K562 (cell line): ENCODE measurements around the gene PDCD10. TPM values are rescaled to one million over a fixed set of nuclear protein-coding genes. Genes with fewer than 3 reads are reported as not detected.

ENCODE experiments used
- ATAC-seq: fragments of 200-7000 bp; cut with Tn5 transposase; 3 replicates; pipeline ENCODE4 v1.9.1; 2020; ENCODE audit warnings: moderate library complexity
- BruUV-seq: library from RNA; stranded (reverse); fragments of 400-500 nt; replicated peaks from 2 replicates; lab custom pipeline; 2021; lab: Mats Ljungman, UMichigan
- CTCF ChIA-PET: fragments of 300-600 bp; formaldehyde crosslinking; extraction: SDS; loops from one replicate; lab custom pipeline; 2021; ENCODE audit warnings: low intra/inter-chr PET ratio; lab: Yijun Ruan, JAX
- POLR2A ChIA-PET: fragments of 300-600, 350-650 bp; sonication (Branson Sonifier 250); formaldehyde crosslinking; extraction: SDS; loops from one replicate; lab custom pipeline; 2021; ENCODE audit warnings: antibody characterized with exemption, inconsistent platforms; lab: Yijun Ruan, JAX
- DNase-seq, 4 experiments: peaks; one replicate each; pipeline versions ENCODE4 v3.0.0 to v3.0.0-alpha.2; 2011 to 2018; ENCODE audit warnings: low spot score in 3 of 4, mixed read lengths in 3 of 4; ENCODE audit errors: extremely low read depth in 1 of 4
- FAIRE-seq: peaks from 2 replicates; lab custom pipeline; 2011; peaks lifted over from hg19 to GRCh38; lab: Jason Lieb, UNC
- H2AFZ ChIP-seq: 2 replicates; pipeline ENCODE4 v1.6.0; 2011; ENCODE audit warnings: low read depth, low read length, control low read depth, inconsistent platforms
- H3K27ac ChIP-seq: fragments of 200-600 bp; 3 replicates; pipeline ENCODE4 v1.8.0; 2011; ENCODE audit warnings: low read depth, mild to moderate bottlenecking, control low read depth, inconsistent platforms, low read length, moderate library complexity, mixed read lengths; ENCODE audit errors: extremely low read depth
- H3K27me3 ChIP-seq, 2 experiments: fragments of 300-600 bp in 1 of 2; 2 replicates in 1 of 2; 3 replicates in 1 of 2; pipeline versions ENCODE4 v1.6.0 to v1.8.0; 2011; ENCODE audit warnings: inconsistent platforms in 2 of 2, low read length in 2 of 2, mild to moderate bottlenecking in 1 of 2, mixed read lengths in 1 of 2, moderate library complexity in 1 of 2; ENCODE audit not compliant: control insufficient read depth in 2 of 2, insufficient read depth in 2 of 2
- H3K36me3 ChIP-seq: fragments of 300-600 bp; 3 replicates; pipeline ENCODE4 v1.8.0; 2011; ENCODE audit warnings: mild to moderate bottlenecking, low read length, inconsistent platforms; ENCODE audit not compliant: control insufficient read depth, insufficient read depth
- H3K4me1 ChIP-seq, 2 experiments: fragments of 200-600 bp in 1 of 2; replicated peaks in 1 of 2; 2 replicates in 1 of 2; 3 replicates in 1 of 2; pipeline versions ENCODE4 v1.5.1 to v1.8.0; 2011; ENCODE audit warnings: inconsistent platforms in 2 of 2, low read length in 2 of 2, mild to moderate bottlenecking in 1 of 2, mixed read lengths in 1 of 2, moderate library complexity in 1 of 2; ENCODE audit not compliant: control insufficient read depth in 2 of 2, insufficient read depth in 2 of 2
- H3K4me2 ChIP-seq: 2 replicates; pipeline ENCODE4 v1.6.1; 2011; ENCODE audit warnings: low read length, control low read depth, inconsistent platforms, mixed read lengths; ENCODE audit not compliant: insufficient read depth
- H3K4me3 ChIP-seq: fragments of 200-600 bp; sonication (generic), shearing (Covaris generic); 2 replicates; pipeline ENCODE4 v1.5.1; 2016; ENCODE audit warnings: control low read depth, inconsistent platforms
- H3K79me2 ChIP-seq: fragments of 200-600 bp; 3 replicates; pipeline ENCODE4 v1.8.0; 2011; ENCODE audit warnings: low read length, inconsistent platforms; ENCODE audit not compliant: control insufficient read depth, insufficient read depth
- H3K9ac ChIP-seq, 2 experiments: 2 replicates each; pipeline versions ENCODE4 v1.6.0 to v1.6.1; 2011; ENCODE audit warnings: low read depth in 2 of 2, low read length in 2 of 2, control low read depth in 1 of 2, inconsistent platforms in 1 of 2, mild to moderate bottlenecking in 1 of 2, mixed read lengths in 1 of 2; ENCODE audit not compliant: insufficient read depth in 1 of 2
- H3K9me1 ChIP-seq: one replicate; pipeline ENCODE4 v1.6.0; 2011; ENCODE audit warnings: inconsistent platforms, mild to moderate bottlenecking, low read length, moderate library complexity; ENCODE audit not compliant: control insufficient read depth, insufficient read depth
- H3K9me3 ChIP-seq: replicated peaks from 2 replicates; pipeline ENCODE4 v1.5.1; 2011; ENCODE audit warnings: low read depth, low read length, inconsistent platforms; ENCODE audit not compliant: control insufficient read depth, insufficient read depth
- H4K20me1 ChIP-seq: replicated peaks from 2 replicates; pipeline ENCODE4 v1.6.1; 2011; ENCODE audit warnings: low read length, inconsistent platforms, mixed read lengths; ENCODE audit not compliant: control insufficient read depth, insufficient read depth
- ARID1B ChIP-seq: fragments of 450-650 bp; IDR thresholded peaks from 2 replicates; pipeline ENCODE4 v1.6.1; 2016; ENCODE audit warnings: antibody characterized with exemption, mild to moderate bottlenecking, inconsistent platforms
- ARNT ChIP-seq, 2 experiments: fragments of 450-650 bp; IDR thresholded peaks; 2 replicates each; pipeline ENCODE4 v1.6.1; 2016; ENCODE audit warnings: mild to moderate bottlenecking in 1 of 2
- C11orf30 ChIP-seq: fragments of 450-650 bp; IDR thresholded peaks from 2 replicates; pipeline ENCODE4 v1.6.1; 2016; ENCODE audit warnings: low read depth, mild to moderate bottlenecking
- CREB1 ChIP-seq, 2 experiments: sonication (generic) in 1 of 2; formaldehyde crosslinking in 1 of 2; IDR thresholded peaks; 2 replicates each; pipeline versions ENCODE4 v1.6.1 to v1.8.0; 2012 to 2022; ENCODE audit warnings: inconsistent platforms in 1 of 2, mild to moderate bottlenecking in 1 of 2, missing genetic modification reagents in 1 of 2, moderate library complexity in 1 of 2
- SMAD1 ChIP-seq: fragments of 150-350 bp; IDR thresholded peaks from 2 replicates; pipeline ENCODE4 v1.6.1; 2014; ENCODE audit warnings: low read length, low read depth; ENCODE audit not compliant: partially characterized antibody
- TCF7 ChIP-seq: sonication (generic); IDR thresholded peaks from 2 replicates; pipeline ENCODE4 v1.6.1; 2016; ENCODE audit warnings: antibody characterized with exemption, borderline replicate concordance
- ZNF133 ChIP-seq: fragments of 250-450 bp; sonication (Bioruptor Pico); IDR thresholded peaks from 2 replicates; pipeline ENCODE4 v1.4.0; 2020; ENCODE audit warnings: mild to moderate bottlenecking
- ZNF134 ChIP-seq: fragments of 250-450 bp; sonication (Bioruptor Pico); conservative IDR thresholded peaks from 2 replicates; pipeline ENCODE4 v1.4.0; 2020
- ZNF79 ChIP-seq: fragments of 250-450 bp; sonication (Bioruptor Pico); IDR thresholded peaks from 2 replicates; pipeline ENCODE4 v1.4.0; 2020; ENCODE audit warnings: low read depth, mild to moderate bottlenecking, moderate library complexity
- WGBS: fragments of 100-300 bp; shearing (Covaris generic); methylation state at CpG from one replicate; pipeline ENCODE4 v1.1.6; 2016; ENCODE audit warnings: low coverage, mixed read lengths; ENCODE audit not compliant: insufficient coverage; ENCODE audit errors: missing lambda C conversion rate; 5-methylcytosine and 5-hydroxymethylcytosine counted together
- in situ Hi-C: fragments of 300-500 bp; cut with MboI; formaldehyde crosslinking; loops from 4 replicates; pipeline ENCODE4 v1.15.0; 2018; ENCODE audit warnings: inconsistent platforms, mixed read lengths
- intact Hi-C: fragments of 100-400 bp; cut with micrococcal nuclease; formaldehyde crosslinking; loops from 2 replicates; pipeline ENCODE4 v1.14.2; 2022
- polyA plus RNA-seq, 8 experiments: library from polyadenylated mRNA; depleted of rRNA in 4 of 8; stranded (reverse) in 5 of 8; unstranded in 3 of 8; fragments of >200 nt; fragmentation: Nextera tagmentation in 2 of 8; fragmentation: Illumina TruSeq in 1 of 8; extraction: Ambion mirVana in 2 of 8; extraction: Trizol in 1 of 8; gene quantifications; 2 replicates each; pipeline versions ENCODE4 v1.2.1 to v1.2.3, GENCODE V29; 2011 to 2014; ENCODE audit warnings: inconsistent platforms in 1 of 8, missing spikeins in 1 of 8
- total RNA-seq, 7 experiments: library from RNA; depleted of rRNA in 6 of 7; stranded (reverse); fragments of >200 nt in 6 of 7; fragmentation: Illumina TruSeq in 2 of 7; extraction: Trizol in 2 of 7; gene quantifications; 2 replicates each; pipeline versions ENCODE4 v1.2.1 to v1.2.3, GENCODE V29; 2011 to 2021; ENCODE audit warnings: low replicate concordance in 1 of 7
- TF ChIP-seq, protein P1 (sequence below), 2 experiments: fragments of 450-650 bp; IDR thresholded peaks; 2 replicates each; pipeline ENCODE4 v1.6.1; 2018; ENCODE audit warnings: mild to moderate bottlenecking in 2 of 2, low read depth in 1 of 2; ENCODE audit not compliant: partially characterized antibody in 2 of 2
- TF ChIP-seq, protein P2 (sequence below), 2 experiments: fragments of 200-800 bp in 1 of 2; sonication (Bioruptor generic) in 1 of 2; sonication (generic) in 1 of 2; formaldehyde crosslinking in 1 of 2; IDR thresholded peaks in 1 of 2; conservative IDR thresholded peaks in 1 of 2; 2 replicates each; pipeline versions ENCODE4 v1.5.0 to v1.6.1; 2016 to 2020; ENCODE audit warnings: missing compliant biosample characterization in 1 of 2, missing genetic modification characterization in 1 of 2, missing genetic modification reagents in 1 of 2
- TF ChIP-seq, protein P3 (sequence below): sonication (generic); formaldehyde crosslinking; IDR thresholded peaks from 2 replicates; pipeline ENCODE4 v1.5.0; 2020; ENCODE audit warnings: missing genetic modification reagents
- TF ChIP-seq, protein P4 (sequence below): fragments of 450-650 bp; IDR thresholded peaks from 2 replicates; pipeline ENCODE4 v1.6.1; 2017; ENCODE audit warnings: mild to moderate bottlenecking, moderate library complexity

PDCD10 gene
- total and polyA plus RNA-seq, 9 of the 15 experiments (the other 6 are each of a cell fraction or from before 2014, with no cell fraction given) = 121 to 476 (median 232) TPM

DNA sequence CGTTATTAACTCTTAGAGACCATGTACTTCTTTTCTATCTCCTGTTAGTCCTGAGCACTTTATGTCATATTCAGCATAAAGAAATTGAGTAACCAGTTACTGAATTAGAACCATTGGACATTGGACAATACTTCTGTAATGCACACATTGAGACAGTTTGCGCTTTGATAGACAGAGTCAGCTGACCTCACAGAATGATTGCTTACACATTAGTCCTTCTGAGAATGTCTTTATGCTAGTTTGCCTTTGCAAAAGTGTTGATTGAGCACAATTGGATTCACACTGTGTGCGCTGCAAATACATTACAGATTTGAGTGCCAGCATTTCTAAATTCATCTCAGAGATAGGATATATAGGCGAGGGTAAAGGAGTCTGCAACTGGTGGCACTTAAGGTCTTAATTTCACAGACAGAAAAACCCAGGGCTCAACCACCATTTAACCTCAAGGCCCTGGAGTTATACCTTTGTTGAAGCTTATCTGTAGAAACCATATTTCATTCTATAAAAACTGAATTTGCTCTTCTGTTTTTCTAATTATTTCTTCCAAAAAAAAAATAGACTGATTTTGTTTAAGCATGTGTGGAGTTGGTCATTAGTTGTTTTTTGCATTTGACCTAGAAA lies 4.6 kb upstream of the PDCD10 start:
- no peak overlapping the region for H3K9ac ChIP-seq
- in situ Hi-C loops (no loop called here), intact Hi-C loops (loop anchor here (5.0 kb wide), 2 partner anchors 52 to 143 kb away; no protein-coding TSS in a partner anchor)
- ATAC-seq (no peak), DNase-seq (peak in 1 of 4 experiments; percentile 39), FAIRE-seq (no peak)
- H3K79me2 ChIP-seq = peaks cover 59% of the 10 kb centered on the region
- no peaks in the 10 kb centered on the region for H3K27me3 ChIP-seq
- H3K27ac ChIP-seq = peak overlapping the region; percentile 37; the same call in 1 of the 3 replicates
- H3K4me2 ChIP-seq = peak overlapping the region; percentile 23; the same call in 1 of the 2 replicates
- H3K9me3 ChIP-seq = no peaks in the 10 kb centered on the region
- POLR2A ChIA-PET = interaction anchor here (1.0 kb wide), 1 partner anchor 11 kb away, joined by 3 read pairs; no protein-coding TSS in a partner anchor
- BruUV-seq = no TSS peak
- H3K36me3 ChIP-seq = peaks cover 3% of the 10 kb centered on the region; the same call in 1 of the 3 replicates
- 21% methylated on average over 4 of the region's 4 CpGs for WGBS
- 0 out of 2 replicates have a peak overlapping the region, but pooled peaks have one; percentile 46 for H2AFZ ChIP-seq
- CTCF ChIA-PET = no interaction called here
- H3K4me3 ChIP-seq = no peak overlapping the region
- H4K20me1 ChIP-seq = no peaks in the 10 kb centered on the region
- peaks cover 3 to 16% of the 10 kb centered on the region in 2 experiments; a peak in 3 of 5 replicates for H3K4me1 ChIP-seq
- H3K9me1 ChIP-seq = no peaks in the 10 kb centered on the region
- TF ChIP-seq SMAD1 = no peak
- TF ChIP-seq, protein P1, sequence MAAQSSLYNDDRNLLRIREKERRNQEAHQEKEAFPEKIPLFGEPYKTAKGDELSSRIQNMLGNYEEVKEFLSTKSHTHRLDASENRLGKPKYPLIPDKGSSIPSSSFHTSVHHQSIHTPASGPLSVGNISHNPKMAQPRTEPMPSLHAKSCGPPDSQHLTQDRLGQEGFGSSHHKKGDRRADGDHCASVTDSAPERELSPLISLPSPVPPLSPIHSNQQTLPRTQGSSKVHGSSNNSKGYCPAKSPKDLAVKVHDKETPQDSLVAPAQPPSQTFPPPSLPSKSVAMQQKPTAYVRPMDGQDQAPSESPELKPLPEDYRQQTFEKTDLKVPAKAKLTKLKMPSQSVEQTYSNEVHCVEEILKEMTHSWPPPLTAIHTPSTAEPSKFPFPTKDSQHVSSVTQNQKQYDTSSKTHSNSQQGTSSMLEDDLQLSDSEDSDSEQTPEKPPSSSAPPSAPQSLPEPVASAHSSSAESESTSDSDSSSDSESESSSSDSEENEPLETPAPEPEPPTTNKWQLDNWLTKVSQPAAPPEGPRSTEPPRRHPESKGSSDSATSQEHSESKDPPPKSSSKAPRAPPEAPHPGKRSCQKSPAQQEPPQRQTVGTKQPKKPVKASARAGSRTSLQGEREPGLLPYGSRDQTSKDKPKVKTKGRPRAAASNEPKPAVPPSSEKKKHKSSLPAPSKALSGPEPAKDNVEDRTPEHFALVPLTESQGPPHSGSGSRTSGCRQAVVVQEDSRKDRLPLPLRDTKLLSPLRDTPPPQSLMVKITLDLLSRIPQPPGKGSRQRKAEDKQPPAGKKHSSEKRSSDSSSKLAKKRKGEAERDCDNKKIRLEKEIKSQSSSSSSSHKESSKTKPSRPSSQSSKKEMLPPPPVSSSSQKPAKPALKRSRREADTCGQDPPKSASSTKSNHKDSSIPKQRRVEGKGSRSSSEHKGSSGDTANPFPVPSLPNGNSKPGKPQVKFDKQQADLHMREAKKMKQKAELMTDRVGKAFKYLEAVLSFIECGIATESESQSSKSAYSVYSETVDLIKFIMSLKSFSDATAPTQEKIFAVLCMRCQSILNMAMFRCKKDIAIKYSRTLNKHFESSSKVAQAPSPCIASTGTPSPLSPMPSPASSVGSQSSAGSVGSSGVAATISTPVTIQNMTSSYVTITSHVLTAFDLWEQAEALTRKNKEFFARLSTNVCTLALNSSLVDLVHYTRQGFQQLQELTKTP (IDR thresholded peaks at IDR 0.05; ENCODE audit: low read depth in 1 of 2, partially characterized antibody in 2 of 2) = no peak
- TF ChIP-seq, protein P2, sequence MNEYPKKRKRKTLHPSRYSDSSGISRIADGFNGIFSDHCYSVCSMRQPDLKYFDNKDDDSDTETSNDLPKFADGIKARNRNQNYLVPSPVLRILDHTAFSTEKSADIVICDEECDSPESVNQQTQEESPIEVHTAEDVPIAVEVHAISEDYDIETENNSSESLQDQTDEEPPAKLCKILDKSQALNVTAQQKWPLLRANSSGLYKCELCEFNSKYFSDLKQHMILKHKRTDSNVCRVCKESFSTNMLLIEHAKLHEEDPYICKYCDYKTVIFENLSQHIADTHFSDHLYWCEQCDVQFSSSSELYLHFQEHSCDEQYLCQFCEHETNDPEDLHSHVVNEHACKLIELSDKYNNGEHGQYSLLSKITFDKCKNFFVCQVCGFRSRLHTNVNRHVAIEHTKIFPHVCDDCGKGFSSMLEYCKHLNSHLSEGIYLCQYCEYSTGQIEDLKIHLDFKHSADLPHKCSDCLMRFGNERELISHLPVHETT (CRISPR knock-in tag; conservative IDR thresholded peaks at IDR 0.05 in 1 of 2, IDR thresholded peaks at IDR 0.05 in 1 of 2) = no peak
- TF ChIP-seq, protein P3, sequence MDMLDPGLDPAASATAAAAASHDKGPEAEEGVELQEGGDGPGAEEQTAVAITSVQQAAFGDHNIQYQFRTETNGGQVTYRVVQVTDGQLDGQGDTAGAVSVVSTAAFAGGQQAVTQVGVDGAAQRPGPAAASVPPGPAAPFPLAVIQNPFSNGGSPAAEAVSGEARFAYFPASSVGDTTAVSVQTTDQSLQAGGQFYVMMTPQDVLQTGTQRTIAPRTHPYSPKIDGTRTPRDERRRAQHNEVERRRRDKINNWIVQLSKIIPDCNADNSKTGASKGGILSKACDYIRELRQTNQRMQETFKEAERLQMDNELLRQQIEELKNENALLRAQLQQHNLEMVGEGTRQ = peak; percentile 34; the same call in 1 of the 2 replicates
- TF ChIP-seq ZNF133 (CRISPR knock-in tag) = no peak
- TF ChIP-seq ZNF79 (CRISPR knock-in tag) = no peak
- no peak for TF ChIP-seq ARNT (IDR thresholded peaks at IDR 0.05)
- no peak for TF ChIP-seq CREB1 (IDR thresholded peaks at IDR 0.05)
- TF ChIP-seq CREB1 (CRISPR knock-in tag; IDR thresholded peaks at IDR 0.05) = no peak
- TF ChIP-seq ZNF134 (CRISPR knock-in tag) = no peak
- no peak for TF ChIP-seq TCF7
- peak; percentile 69 for TF ChIP-seq C11orf30
- TF ChIP-seq, protein P4, sequence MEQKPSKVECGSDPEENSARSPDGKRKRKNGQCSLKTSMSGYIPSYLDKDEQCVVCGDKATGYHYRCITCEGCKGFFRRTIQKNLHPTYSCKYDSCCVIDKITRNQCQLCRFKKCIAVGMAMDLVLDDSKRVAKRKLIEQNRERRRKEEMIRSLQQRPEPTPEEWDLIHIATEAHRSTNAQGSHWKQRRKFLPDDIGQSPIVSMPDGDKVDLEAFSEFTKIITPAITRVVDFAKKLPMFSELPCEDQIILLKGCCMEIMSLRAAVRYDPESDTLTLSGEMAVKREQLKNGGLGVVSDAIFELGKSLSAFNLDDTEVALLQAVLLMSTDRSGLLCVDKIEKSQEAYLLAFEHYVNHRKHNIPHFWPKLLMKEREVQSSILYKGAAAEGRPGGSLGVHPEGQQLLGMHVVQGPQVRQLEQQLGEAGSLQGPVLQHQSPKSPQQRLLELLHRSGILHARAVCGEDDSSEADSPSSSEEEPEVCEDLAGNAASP = no peak
- TF ChIP-seq ARID1B = 0 out of 2 replicates have a peak, but pooled peaks have one; percentile 7
